AML-193 (cell line): ENCODE data around the gene IL18RAP.

ENCODE experiments used
- DNase-seq, 2 experiments: peaks; one replicate each; lab custom pipeline; 2025; lab: John Stamatoyannopoulos, UW

Gene IL18RAP, protein sequence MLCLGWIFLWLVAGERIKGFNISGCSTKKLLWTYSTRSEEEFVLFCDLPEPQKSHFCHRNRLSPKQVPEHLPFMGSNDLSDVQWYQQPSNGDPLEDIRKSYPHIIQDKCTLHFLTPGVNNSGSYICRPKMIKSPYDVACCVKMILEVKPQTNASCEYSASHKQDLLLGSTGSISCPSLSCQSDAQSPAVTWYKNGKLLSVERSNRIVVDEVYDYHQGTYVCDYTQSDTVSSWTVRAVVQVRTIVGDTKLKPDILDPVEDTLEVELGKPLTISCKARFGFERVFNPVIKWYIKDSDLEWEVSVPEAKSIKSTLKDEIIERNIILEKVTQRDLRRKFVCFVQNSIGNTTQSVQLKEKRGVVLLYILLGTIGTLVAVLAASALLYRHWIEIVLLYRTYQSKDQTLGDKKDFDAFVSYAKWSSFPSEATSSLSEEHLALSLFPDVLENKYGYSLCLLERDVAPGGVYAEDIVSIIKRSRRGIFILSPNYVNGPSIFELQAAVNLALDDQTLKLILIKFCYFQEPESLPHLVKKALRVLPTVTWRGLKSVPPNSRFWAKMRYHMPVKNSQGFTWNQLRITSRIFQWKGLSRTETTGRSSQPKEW

DNA sequence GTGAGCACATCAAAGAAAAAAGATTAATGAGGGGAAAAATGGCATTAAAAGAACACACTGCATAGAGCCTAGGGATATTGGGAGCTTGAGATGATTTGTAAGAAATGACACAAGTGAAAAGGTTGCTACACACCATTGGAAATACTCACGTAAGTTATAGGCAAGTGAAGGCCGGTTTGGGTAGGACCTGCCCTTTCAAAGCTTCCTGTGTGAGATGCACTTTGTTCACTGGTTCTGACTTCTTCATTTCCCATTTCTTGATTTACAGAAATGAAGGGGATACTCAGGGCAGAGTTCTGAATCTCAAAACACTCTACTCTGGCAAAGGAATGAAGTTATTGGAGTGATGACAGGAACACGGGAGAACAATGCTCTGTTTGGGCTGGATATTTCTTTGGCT, at the start of gene IL18RAP:
Gene IL18RAP, plus strand, starts transcription at position 251 of the 400 bp plus-strand sequence. Its CDS starts 118 bp downstream, at position 369.
- peak; percentile 54 to 58 for DNase-seq

DNA sequence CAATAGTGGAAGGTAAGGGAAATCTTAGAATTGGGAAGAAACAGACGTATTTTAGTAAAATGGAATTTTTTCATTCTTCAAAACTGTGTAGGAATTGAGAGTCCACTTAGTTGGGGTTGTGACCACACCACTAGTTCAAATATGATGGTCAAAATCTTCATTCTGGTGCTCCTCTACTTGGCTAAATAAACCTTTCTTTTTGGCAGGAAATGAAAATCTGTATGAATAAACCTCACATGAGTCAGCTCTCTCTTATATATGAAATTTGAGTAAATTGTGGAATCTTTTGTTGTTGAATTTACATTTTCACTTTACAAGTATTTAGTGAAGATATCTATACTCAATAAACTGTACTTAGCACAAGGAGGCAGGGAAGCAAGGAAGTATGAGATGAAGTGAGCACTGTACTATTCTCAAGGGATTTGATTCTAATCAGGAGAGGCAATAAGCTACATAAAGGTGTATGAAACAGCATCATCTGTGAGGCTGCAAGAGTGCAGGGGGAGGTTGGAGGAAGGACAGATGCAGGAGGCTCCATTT, 46.8 kb upstream of the IL18RAP start:
- no peak for DNase-seq

DNA sequence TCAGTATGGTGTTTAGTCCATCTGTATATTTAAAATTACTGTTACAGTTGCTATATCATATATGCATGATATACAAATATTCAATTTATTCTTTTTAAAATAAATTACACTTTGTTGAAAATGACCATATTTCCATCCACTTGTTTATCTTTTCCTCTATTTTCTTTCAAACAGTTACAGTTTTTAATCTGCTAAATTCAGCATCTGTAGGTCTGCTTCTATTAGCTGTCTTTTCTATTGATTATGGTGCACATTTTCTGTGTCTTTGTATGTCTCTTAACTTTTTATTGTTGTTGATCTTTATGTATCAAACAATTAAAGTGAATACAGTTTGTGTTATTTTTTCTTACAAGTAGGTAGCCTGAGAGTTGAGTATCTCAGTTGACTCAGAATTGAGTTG, 39.2 kb upstream of the IL18RAP start:
- DNase-seq = no peak

DNA sequence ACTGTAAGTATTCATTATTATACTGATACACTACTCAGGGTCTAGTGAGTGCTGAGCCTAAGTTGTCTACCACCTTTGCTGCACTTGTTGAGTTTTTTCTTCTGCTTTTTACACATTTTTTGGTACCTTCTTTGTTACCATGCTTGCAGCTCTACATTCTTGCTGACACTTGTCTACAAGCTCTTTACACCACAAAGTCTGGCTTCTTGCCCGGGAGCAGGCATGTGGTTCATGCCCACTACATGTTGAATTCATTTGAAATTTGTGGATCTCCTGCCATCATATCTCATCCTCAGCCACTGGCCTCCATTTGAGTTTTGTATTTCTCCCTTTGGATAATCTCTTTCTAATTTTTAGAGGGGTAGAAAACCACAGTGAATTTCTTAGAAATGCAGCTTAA, 37.4 kb upstream of the IL18RAP start:
- no peak for DNase-seq

DNA sequence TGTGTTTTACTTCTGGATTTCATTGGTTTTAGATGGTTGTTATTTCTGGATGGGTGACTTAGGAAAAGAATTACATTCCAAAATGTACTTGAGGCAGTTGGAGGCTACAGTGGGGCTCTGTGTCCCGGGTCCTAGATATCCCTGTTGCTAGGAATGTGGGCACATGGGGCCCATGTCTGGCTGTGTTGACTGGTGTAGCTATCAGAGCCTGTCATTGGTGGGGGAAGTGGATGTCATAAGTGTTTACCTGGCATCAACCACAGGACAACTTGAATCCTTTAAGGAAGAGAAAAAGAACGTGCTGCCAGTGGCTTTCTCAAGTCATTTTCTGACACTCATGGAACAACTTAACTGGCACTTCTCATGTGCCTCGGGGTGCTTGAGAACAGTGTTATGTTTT, 37.0 kb upstream of the IL18RAP start:
- DNase-seq = no peak

DNA sequence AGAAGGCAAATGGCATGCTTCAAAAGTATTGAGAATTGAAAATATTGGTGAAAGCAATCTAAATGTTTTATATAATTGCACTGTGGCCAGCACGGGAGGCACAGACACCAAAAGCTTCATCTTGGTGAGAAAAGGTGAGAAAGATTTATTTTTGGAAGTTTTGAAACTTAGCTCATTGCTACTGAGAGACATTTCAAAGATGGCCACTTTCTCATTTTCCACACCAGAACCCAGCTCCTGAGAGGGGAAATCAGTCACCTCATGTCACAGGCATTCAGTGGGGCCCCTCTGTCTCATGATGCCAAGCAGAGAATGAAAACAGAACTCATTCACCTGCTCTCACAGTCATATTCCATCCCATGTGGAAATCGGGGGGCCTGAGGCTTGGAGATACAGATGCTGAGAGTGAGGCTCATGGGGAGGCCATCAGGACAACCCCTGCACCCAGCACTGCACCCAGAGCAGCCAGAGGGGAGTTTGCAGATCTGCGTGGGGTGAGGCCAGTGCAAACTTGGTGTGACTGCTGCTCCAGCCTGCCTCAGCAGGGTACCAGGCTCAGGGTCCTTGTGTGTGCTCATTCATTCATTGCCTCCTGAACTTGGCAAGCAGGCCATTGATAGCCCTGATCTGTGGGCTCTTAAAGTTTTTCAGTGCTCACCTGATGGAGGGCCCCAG, 36.0 kb upstream of the IL18RAP start:
- no peak for DNase-seq

DNA sequence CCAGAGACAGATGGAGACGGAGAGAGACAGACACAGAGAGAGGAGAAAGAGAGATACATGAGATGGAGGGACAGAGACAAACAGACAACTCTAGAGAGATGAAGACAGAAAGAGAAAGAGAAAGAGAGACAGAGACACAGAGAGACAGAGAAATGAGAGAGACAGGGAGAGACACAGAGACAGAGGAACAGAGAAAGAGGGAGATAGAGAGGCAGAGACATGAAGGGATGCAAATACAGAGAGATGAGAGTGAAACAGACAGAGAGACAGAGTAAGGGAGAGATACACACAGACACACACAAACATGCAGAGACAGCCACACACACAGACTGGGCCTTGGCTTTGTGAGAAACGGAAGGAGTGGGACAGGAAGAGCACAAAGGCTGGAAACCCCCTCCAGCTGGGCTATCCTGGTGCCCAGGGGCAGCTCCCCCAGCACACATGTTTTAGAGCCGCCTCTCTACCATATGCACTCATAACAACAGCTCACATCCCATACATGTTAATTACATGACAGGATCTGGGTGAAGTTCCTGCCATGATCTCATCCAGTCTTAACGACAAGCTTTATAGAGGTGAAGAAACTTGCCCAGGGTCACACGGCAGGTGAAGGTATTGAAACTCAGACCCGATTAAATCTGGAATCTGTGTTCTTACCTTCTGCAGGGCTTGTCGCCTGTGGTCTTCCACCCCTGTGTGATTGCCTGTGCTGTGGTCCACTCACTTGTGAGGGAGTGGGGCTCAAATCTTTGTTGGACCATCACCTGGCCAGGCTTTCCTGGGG, 35.0 kb upstream of the IL18RAP start:
- DNase-seq = no peak

DNA sequence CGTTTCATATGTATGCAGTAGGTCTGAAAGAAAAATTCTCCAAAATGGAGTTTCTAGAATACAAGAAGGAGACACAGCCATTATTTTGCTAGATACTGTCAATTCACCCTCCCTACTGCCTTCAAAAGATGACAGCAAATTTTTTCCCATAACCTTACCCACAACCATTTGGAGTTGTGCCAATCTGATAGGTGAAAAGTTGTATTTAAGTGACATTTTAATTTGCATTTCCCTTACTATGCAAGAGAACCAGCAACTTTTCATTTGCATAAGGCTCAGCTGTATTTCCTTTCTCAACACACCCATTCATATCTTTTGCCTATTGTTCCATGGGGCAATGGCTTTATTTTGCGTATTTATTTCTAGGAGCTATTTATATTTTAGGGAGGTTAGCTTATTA, 31.4 kb upstream of the IL18RAP start:
- DNase-seq = no peak

DNA sequence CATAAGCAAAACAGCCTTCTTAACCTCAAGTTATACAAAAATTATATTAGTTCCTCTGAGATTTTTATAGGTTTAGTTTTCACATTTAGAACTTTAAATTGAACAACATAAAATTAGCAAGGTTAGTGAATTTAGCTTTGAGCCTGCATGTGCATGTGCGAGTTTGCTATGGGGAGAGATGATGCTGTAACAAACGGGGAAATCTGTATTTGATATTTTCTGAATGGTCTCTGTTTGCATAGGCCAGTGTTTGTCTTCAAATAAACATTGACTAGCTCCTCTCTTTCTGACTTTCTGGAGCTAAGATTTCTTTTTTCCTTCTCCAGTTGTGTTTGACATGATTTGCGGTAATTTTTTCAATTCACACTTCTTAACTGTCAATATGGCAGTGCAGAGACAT, 30.9 kb upstream of the IL18RAP start:
- no peak for DNase-seq

DNA sequence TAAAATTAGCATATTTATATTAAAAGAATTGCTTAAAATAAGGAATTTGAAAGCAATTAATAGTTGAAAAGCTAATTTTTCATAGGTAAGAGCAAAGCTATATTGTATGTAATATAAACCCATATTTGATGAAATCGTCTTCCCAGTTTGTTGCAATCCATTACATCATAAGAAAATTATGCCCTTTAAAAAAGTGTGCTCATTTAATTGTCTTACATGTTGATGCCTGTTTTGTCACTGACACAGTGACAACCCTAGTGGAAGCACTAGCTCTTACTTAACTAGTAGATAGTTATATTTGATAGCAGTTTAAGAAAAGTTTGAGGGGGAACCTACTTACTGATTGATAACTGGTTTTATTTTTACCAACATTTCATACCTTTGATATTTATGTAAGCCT, 30.0 kb upstream of the IL18RAP start:
- DNase-seq = no peak

DNA sequence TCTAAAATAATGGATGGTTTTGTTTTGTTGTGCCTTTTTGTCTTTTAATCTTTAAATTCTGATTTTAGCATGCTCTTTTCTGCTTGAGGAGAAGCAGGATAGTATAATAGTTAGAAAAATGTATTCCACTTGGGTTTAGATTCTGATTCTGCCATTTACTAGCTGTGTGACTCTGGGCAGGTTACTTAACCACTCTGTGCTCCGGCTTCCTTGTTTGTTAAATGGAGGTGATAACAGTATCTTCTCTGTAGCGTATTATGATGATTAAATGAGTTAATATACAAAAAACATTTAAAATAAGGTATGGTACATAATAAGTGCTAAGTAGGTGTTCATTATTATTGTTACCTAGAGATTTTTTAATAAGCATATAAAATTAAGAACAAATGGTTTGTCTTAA, 26.9 kb upstream of the IL18RAP start:
- DNase-seq = no peak

DNA sequence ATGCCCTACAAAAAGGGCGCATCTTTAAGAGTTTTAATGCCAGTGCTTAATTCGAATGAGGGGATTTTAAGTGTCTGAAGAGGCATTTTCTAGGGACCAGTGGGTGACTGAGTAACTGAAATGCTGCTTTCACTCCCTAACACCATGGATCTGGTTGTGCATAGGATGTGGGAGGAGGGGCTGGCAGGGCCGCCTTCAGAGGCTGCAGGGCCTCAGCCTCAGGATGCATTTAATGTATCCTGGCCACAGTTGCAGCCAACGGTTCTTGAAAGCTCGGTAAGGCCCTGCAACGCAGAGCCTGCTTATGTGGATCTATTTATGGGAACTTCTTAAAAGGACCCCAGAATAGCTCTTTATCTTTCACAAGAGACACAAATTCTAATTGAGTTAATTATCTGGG, 25.8 kb upstream of the IL18RAP start:
- DNase-seq = no peak

DNA sequence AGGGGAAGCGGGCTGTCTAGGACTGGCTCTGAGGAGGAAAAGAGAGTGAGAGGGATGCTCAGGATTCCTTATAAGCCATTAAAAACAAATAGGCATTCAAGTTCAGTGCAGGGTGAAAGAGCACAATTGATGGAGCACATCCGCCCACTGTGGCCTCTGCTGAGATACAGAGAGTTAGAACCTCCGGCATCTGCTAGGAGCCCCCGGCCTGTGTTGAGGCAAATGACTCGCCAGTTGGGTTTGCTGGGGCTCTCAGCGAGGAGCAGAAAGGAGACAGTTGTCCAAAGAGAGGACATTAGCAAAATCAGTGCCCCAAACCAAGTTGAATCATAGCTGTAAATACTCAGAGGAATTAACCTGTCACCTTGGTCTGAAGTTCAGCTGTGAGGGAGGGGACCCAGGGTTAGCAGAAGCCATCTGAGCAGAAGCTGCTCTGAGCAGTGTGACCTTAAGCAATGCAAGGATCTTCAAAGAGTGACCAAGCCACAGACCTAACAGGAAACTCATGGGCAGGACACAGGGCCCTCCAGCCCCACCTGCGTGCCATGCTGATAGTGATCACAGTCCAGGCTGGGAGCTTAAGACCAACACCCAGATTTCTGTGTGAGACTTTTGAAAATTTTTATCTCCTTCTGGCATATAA, 23.3 kb upstream of the IL18RAP start:
- DNase-seq = no peak

DNA sequence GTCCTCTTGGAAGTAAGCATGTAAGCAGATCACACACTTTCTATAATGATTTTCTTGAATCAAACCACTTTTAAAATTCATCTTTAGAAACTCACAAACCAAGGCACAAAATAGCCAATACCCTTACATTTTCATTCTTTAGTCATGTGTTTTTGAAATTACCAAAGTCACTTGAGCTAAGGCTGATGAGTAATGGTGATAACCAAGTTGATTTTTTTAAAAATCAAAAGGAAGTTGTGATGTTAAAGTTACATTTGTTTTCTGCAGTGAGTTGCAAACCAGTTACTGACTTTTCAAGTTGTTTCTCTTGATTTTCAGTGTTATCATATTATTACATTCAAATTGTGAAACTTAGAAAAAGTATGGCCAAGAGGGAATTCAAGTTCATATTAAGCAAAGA, 21.5 kb upstream of the IL18RAP start:
- no peak for DNase-seq

DNA sequence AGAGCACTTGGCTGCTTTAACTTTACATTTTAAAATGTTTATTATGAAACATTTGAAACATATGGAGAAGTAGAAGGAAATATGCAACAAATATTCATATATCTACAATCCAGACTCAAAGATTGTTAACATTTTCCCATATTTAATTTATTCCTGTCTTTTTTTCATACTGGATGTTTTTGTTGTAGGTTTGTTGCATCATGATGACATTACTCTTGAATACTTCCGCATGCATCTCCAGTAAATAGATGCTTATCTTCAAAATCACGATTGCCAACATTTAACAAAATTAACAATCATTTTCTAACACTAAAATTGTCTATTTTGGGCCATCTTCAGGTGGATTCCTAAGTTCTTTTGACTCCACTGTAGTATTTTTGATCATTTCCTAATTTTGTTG, 21.1 kb upstream of the IL18RAP start:
- no peak for DNase-seq

DNA sequence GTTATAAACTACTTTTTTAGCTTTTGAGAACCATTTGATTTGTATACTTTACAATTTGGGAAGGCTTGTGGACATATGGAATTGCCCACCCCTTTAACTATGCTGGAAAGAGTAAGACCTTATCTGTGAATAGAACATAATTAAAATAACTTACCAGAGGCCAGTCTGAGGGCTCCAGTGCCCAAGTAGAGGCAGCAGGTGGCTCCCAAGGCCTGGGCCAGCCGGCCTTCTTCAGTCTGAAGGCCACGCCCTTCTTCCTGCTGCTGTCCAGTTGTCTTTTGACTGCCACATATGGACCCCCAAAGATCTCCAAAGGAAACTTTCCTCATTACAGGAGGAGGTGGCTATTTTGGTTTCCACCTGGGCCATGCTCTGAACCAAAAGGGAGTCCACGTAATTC, 12.0 kb upstream of the IL18RAP start:
- no peak for DNase-seq

DNA sequence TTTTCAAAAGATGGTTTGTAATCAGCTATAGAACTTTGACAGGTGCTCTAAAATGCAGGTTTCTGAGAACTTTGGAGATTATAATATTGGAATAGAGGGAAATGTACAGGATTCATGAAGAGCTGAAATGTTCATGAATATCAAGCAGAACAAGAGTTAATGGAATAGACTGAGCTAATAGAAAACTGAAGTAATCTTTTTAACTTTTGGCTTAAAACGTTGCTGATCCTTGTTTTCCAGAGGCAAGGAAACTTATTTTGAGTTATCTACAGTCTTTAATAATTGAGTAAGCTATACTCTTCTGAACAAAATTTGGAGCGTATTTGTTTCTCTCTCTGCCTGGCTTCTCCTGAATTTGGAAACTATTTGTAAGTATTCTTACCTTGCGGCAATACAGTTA, 10.8 kb upstream of the IL18RAP start:
- no peak for DNase-seq

DNA sequence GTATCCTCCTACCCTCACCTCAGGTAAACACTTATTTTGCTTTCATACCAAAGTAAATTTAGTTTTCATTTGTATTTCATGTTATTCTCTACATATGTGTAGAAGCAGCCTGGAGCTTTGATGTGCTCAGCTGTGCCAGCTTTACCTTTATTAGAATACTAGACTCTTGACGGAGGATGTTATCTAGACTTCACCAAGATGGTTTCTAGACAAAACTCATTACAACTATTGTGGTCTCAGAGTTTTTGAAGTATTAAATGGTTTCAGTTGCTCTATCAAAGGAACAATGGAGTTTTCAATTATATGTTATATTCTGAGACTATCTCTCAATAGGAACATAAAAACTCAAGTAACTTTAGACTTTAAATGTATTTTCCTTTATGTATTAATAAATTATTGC, 5.0 kb upstream of the IL18RAP start:
- peak in 1 of 2 experiments; percentile 40 for DNase-seq

DNA sequence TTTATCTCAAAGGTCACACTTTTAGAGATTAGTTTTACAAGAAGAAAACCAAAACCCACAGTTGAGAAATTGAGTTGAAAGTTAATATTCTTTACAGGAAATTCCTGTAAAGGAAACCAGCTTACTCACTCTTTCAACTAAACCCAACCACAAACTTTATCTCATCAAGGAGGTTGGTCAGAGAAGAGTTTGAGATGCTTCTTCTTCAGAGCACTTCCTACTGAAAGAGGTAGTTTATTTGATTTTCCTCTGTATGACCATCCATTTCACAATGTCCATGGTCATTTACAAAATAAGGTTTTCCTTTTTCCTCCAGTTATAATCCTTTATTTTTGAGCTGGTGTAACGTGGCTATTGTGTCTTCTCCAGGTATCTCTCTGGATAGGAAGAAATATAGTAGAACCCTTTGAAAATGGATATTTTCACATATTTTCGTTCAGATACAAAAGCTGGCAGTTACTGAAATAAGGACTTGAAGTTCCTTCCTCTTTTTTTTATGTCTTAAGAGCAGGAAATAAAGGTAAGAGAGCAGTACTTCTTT, 4.5 kb upstream of the IL18RAP start:
- peak; percentile 94 to 95 for DNase-seq

DNA sequence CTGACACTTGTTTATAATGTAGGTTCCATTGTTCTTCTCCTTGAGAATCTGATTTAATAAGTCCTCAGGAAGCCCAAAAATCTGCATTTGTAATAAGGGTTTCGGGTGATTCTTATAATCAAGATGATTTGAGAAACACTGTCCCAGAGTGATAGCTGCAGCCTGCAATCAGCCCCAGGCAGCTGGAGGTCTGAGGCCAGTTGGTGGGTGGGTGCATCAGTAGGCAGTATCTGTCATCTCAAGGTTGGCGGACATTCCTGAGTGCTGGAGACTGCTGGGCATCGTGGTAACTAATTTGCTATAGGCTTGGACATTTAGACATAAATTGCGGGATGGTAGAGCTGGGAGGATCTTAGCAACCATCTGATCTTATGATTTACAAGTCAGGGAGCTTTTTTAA, 2.7 kb upstream of the IL18RAP start:
- no peak for DNase-seq
